HG03469 (cell line): ENCODE measurements around the gene HSD17B8.

Experiments used
- ATAC-seq: cut with Tn5 transposase; IDR thresholded peaks from one replicate; pipeline ENCODE4 v1.9.1; 2021; ENCODE audit warnings: mild to moderate bottlenecking, moderate library complexity, moderate number of reproducible peaks; ENCODE audit not compliant: unreplicated experiment

Gene HSD17B8

GRCh38 chr6:33191383-33192104, 12.9 kb upstream of the HSD17B8 start:
- no peak for ATAC-seq

- no peak for ATAC-seq
Observed at GRCh38 chr6:33192105-33192646, 12.3 kb upstream of the HSD17B8 start, which contains the start of gene COL11A2. Gene COL11A2, minus strand, starts transcription at chr6:33192467. Its CDS starts 227 bp downstream, at chr6:33192240.

GRCh38 chr6:33192671-33193602, 11.5 kb upstream of the HSD17B8 start:
- no peak for ATAC-seq

- no peak for ATAC-seq
Observed at GRCh38 chr6:33193619-33194018, 10.8 kb upstream of the HSD17B8 start.

GRCh38 chr6:33194431-33194979, 9.9 kb upstream of the HSD17B8 start:
- no peak for ATAC-seq

- no peak for ATAC-seq
Observed at GRCh38 chr6:33195304-33196165, 8.9 kb upstream of the HSD17B8 start.

- no peak for ATAC-seq
Observed at GRCh38 chr6:33197431-33198048, 6.9 kb upstream of the HSD17B8 start.

GRCh38 chr6:33198159-33198852, 6.1 kb upstream of the HSD17B8 start:
- ATAC-seq: no peak

- no peak for ATAC-seq
Observed at GRCh38 chr6:33198853-33199436, 5.5 kb upstream of the HSD17B8 start.

GRCh38 chr6:33199687-33200218, 4.7 kb upstream of the HSD17B8 start:
- ATAC-seq: no peak

GRCh38 chr6:33200219-33201146, 4.0 kb upstream of the HSD17B8 start, which contains the start of the genes RXRB and SLC39A7:
Gene RXRB, minus strand, starts transcription at chr6:33200665. Its CDS starts 189 bp downstream, at chr6:33200476.
Gene SLC39A7, plus strand, starts transcription at chr6:33200867. Its CDS starts 379 bp downstream, at chr6:33201246.
- ATAC-seq: peak; percentile 32

- peak; percentile 1 for ATAC-seq
Observed at GRCh38 chr6:33201147-33201545, 3.3 kb upstream of the HSD17B8 start.

GRCh38 chr6:33201935-33202334, 2.5 kb upstream of the HSD17B8 start:
- ATAC-seq: no peak

- ATAC-seq: no peak
Observed at GRCh38 chr6:33202799-33203198, 1.7 kb upstream of the HSD17B8 start.

GRCh38 chr6:33203443-33204164, 851 bp upstream of the HSD17B8 start:
- ATAC-seq: no peak

- no peak for ATAC-seq
Observed at GRCh38 chr6:33204165-33204414, 365 bp upstream of the HSD17B8 start.
